Neural cell (in vitro differentiated cells): Measurements from ENCODE around the gene DYNC1LI2. TPM values are rescaled to one million over a fixed set of nuclear protein-coding genes. Genes with fewer than 3 reads are reported as not detected.

Experiments
- H2AFZ ChIP-seq: fragments of 200-600, 300-800 bp; sonication (generic), shearing (Covaris generic); 2 replicates; pipeline ENCODE4 v1.6.0; 2014; ENCODE audit warnings: low read depth, mild to moderate bottlenecking, antibody characterized with exemption, low read length, moderate library complexity
- H3F3A ChIP-seq: fragments of 200-600 bp; shearing (Covaris generic); 2 replicates; pipeline ENCODE4 v1.6.1; 2016; ENCODE audit warnings: mild to moderate bottlenecking, moderate library complexity, mixed read lengths, antibody characterized with exemption, low read length; ENCODE audit not compliant: insufficient read depth, poor library complexity, severe bottlenecking
- H3K27ac ChIP-seq: fragments of 200-600, 300-800 bp; sonication (generic), shearing (Covaris generic); 2 replicates; pipeline ENCODE4 v1.5.1; 2014; ENCODE audit warnings: mild to moderate bottlenecking, low read length, moderate library complexity
- H3K27me3 ChIP-seq: fragments of 300-800, 200-600 bp; sonication (generic), shearing (Covaris generic); 2 replicates; pipeline ENCODE4 v1.6.0; 2014; ENCODE audit warnings: mild to moderate bottlenecking, low read depth, low read length, moderate library complexity; ENCODE audit not compliant: insufficient read depth
- H3K36me3 ChIP-seq: fragments of 300-800, 200-600 bp; sonication (generic), shearing (Covaris generic); 2 replicates; pipeline ENCODE4 v1.5.1; 2014; ENCODE audit warnings: mild to moderate bottlenecking, antibody characterized with exemption, low read length, moderate library complexity; ENCODE audit not compliant: insufficient read depth
- H3K4me2 ChIP-seq: fragments of 300-800, 200-600 bp; sonication (generic), shearing (Covaris generic); 2 replicates; pipeline ENCODE4 v1.6.0; 2014; ENCODE audit warnings: mild to moderate bottlenecking, low read length
- H3K4me3 ChIP-seq: fragments of 300-800, 200-600 bp; sonication (generic), shearing (Covaris generic); 2 replicates; pipeline ENCODE4 v1.5.1; 2014; ENCODE audit warnings: mild to moderate bottlenecking, low read length, moderate library complexity
- H3K79me2 ChIP-seq: fragments of 200-600 bp; shearing (Covaris generic); replicated peaks from 2 replicates; pipeline ENCODE4 v1.6.0; 2014; ENCODE audit warnings: mild to moderate bottlenecking, low read length, moderate library complexity; ENCODE audit not compliant: insufficient read depth
- H3K9ac ChIP-seq: fragments of 300-800, 200-600 bp; sonication (generic), shearing (Covaris generic); 2 replicates; pipeline ENCODE4 v1.6.1; 2016; ENCODE audit warnings: mild to moderate bottlenecking, low read length, mixed read lengths
- H3K9me2 ChIP-seq: fragments of 200-600 bp; shearing (Covaris generic); 2 replicates; pipeline ENCODE4 v1.6.1; 2016; ENCODE audit warnings: mild to moderate bottlenecking, low read length, mixed read lengths; ENCODE audit not compliant: insufficient read depth
- H3K9me3 ChIP-seq: fragments of 200-600, 300-800 bp; sonication (generic), shearing (Covaris generic); 2 replicates; pipeline ENCODE4 v1.6.1; 2016; ENCODE audit warnings: mild to moderate bottlenecking, mixed run types, low read length, moderate library complexity, mixed read lengths
- H4K20me1 ChIP-seq: fragments of 200-600 bp; shearing (Covaris generic); 2 replicates; pipeline ENCODE4 v1.6.1; 2016; ENCODE audit warnings: mild to moderate bottlenecking, mixed run types; ENCODE audit not compliant: insufficient read depth
- EP300 ChIP-seq: fragments of 450-650 bp; conservative IDR thresholded peaks from 2 replicates; pipeline ENCODE4 v1.6.1; 2014; ENCODE audit warnings: antibody characterized with exemption, mild to moderate bottlenecking, moderate library complexity; ENCODE audit not compliant: poor library complexity, severe bottlenecking
- EZH2 ChIP-seq: fragments of 200-600, 300-800 bp; shearing (Covaris generic), sonication (generic); IDR thresholded peaks from 2 replicates; pipeline ENCODE4 v1.6.1; 2014; ENCODE audit warnings: antibody characterized with exemption, low read length, borderline replicate concordance, mild to moderate bottlenecking; ENCODE audit not compliant: insufficient read depth, poor library complexity, severe bottlenecking
- MXI1 ChIP-seq: fragments of 450-650 bp; conservative IDR thresholded peaks from 2 replicates; pipeline ENCODE4 v1.6.1; 2014; ENCODE audit warnings: antibody characterized with exemption, mild to moderate bottlenecking; ENCODE audit not compliant: poor library complexity, severe bottlenecking
- POLR2AphosphoS5 ChIP-seq: IDR thresholded peaks from 2 replicates; pipeline ENCODE4 v1.6.1; 2012
- RAD21 ChIP-seq: fragments of 450-650 bp; conservative IDR thresholded peaks from 2 replicates; pipeline ENCODE4 v1.6.1; 2014; ENCODE audit warnings: antibody characterized with exemption, mild to moderate bottlenecking, moderate library complexity
- SMC3 ChIP-seq: fragments of 450-650 bp; conservative IDR thresholded peaks from 2 replicates; pipeline ENCODE4 v1.6.1; 2014; ENCODE audit warnings: antibody characterized with exemption, mild to moderate bottlenecking, moderate library complexity; ENCODE audit not compliant: poor library complexity
- TAF1 ChIP-seq: IDR thresholded peaks from 2 replicates; pipeline ENCODE4 v1.6.1; 2012; ENCODE audit warnings: low read depth
- polyA plus RNA-seq: library from polyadenylated mRNA; depleted of rRNA; stranded (reverse); fragments of >200 nt; gene quantifications from 2 replicates; pipeline ENCODE4 v1.2.3, GENCODE V29; 2014
- TF ChIP-seq, protein P1 (sequence below): IDR thresholded peaks from 2 replicates; pipeline ENCODE4 v1.6.1; 2012; ENCODE audit warnings: borderline replicate concordance
- TF ChIP-seq, protein P2 (sequence below): fragments of 450-650 bp; IDR thresholded peaks from 2 replicates; pipeline ENCODE4 v1.5.1; 2014; ENCODE audit warnings: antibody characterized with exemption, mild to moderate bottlenecking, moderate library complexity; ENCODE audit not compliant: poor library complexity, severe bottlenecking

DYNC1LI2 gene
- polyA plus RNA-seq, 1 donor from 2014 or later: 249 TPM

DNA sequence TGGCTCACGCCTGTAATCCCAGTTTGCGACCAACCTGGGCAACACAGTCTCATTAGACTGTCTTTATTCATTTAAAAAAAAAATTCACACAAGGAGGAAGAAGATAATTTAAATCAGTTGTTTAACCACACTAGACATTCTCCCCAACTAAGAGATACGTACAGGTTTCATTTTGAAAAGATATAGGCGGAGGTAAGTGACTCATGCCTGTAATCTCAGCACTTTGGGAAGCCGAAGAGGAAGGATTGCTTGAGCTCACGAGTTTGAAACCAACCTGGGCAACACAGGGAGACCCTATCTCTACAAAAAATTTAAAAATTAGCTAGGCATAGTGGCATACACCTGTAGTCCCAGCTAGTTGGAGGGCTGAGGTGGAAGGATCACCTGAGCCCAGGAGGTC is 60.2 kb downstream of the DYNC1LI2 start:
- H3K9me3 ChIP-seq: no peaks in the 10 kb centered on the region
- H3K9me2 ChIP-seq: no peaks in the 10 kb centered on the region
- H3K27ac ChIP-seq: no peak overlapping the region
- H3K4me2 ChIP-seq: no peak overlapping the region
- H3K9ac ChIP-seq: no peak overlapping the region
- H3K4me3 ChIP-seq: no peak overlapping the region
- TF ChIP-seq MXI1: no peak
- no peak for TF ChIP-seq POLR2AphosphoS5
- TF ChIP-seq SMC3: no peak
- TF ChIP-seq, protein P1, sequence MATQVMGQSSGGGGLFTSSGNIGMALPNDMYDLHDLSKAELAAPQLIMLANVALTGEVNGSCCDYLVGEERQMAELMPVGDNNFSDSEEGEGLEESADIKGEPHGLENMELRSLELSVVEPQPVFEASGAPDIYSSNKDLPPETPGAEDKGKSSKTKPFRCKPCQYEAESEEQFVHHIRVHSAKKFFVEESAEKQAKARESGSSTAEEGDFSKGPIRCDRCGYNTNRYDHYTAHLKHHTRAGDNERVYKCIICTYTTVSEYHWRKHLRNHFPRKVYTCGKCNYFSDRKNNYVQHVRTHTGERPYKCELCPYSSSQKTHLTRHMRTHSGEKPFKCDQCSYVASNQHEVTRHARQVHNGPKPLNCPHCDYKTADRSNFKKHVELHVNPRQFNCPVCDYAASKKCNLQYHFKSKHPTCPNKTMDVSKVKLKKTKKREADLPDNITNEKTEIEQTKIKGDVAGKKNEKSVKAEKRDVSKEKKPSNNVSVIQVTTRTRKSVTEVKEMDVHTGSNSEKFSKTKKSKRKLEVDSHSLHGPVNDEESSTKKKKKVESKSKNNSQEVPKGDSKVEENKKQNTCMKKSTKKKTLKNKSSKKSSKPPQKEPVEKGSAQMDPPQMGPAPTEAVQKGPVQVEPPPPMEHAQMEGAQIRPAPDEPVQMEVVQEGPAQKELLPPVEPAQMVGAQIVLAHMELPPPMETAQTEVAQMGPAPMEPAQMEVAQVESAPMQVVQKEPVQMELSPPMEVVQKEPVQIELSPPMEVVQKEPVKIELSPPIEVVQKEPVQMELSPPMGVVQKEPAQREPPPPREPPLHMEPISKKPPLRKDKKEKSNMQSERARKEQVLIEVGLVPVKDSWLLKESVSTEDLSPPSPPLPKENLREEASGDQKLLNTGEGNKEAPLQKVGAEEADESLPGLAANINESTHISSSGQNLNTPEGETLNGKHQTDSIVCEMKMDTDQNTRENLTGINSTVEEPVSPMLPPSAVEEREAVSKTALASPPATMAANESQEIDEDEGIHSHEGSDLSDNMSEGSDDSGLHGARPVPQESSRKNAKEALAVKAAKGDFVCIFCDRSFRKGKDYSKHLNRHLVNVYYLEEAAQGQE: no peak
- H4K20me1 ChIP-seq: no peaks in the 10 kb centered on the region
- H3K27me3 ChIP-seq: no peaks in the 10 kb centered on the region
- H2AFZ ChIP-seq: no peak overlapping the region
- H3K79me2 ChIP-seq: peaks cover 13% of the 10 kb centered on the region
- H3K36me3 ChIP-seq: no peaks in the 10 kb centered on the region
- H3F3A ChIP-seq: no peaks in the 10 kb centered on the region

DNA sequence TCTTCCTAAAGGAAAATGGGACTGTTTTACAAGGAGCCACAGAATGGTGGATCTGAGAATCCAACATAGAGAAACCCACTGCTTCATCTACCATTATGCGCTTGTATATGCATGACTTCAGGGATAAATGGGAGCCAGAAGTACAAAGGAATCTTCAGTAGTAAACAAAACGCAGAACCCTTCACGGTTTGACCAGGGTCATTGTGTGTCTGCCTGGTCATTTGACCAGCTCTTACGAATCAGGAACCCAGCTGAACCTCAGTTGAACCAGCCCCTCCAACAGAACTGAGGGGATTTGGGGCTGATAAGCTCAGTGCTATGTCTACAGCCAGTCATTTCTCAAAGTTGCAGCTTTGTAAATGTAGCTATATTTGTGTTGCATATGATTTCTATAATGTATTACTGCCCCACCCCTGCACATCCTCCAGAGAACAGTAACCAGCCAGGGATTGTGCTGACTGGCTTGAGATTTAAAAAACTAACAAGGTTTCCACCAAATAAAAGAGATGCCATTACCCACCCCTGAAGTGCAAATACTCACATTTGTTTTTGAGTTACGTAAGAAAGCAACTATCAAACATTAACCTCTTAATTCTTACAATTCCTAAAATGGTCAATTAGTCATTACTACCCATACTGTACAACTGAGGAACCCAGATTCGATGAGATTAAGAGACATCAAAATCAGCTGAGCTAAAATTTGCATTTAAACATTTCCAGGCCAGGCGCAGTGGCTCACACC is 61.1 kb downstream of the DYNC1LI2 start:
- H3K9ac ChIP-seq: no peak overlapping the region

More for the DNA sequence above, 61.1 kb downstream of the DYNC1LI2 start:
- no peaks in the 10 kb centered on the region for H3K36me3 ChIP-seq
- no peak overlapping the region for H3K27ac ChIP-seq
- no peaks in the 10 kb centered on the region for H3K9me2 ChIP-seq
- no peaks in the 10 kb centered on the region for H3F3A ChIP-seq
- no peak overlapping the region for H3K4me3 ChIP-seq
- no peaks in the 10 kb centered on the region for H3K27me3 ChIP-seq
- TF ChIP-seq EZH2 (no peak), TAF1 (no peak), EP300 (no peak), RAD21 (no peak), SMC3 (no peak)
- TF ChIP-seq, protein P1: no peak
- TF ChIP-seq, protein P2, sequence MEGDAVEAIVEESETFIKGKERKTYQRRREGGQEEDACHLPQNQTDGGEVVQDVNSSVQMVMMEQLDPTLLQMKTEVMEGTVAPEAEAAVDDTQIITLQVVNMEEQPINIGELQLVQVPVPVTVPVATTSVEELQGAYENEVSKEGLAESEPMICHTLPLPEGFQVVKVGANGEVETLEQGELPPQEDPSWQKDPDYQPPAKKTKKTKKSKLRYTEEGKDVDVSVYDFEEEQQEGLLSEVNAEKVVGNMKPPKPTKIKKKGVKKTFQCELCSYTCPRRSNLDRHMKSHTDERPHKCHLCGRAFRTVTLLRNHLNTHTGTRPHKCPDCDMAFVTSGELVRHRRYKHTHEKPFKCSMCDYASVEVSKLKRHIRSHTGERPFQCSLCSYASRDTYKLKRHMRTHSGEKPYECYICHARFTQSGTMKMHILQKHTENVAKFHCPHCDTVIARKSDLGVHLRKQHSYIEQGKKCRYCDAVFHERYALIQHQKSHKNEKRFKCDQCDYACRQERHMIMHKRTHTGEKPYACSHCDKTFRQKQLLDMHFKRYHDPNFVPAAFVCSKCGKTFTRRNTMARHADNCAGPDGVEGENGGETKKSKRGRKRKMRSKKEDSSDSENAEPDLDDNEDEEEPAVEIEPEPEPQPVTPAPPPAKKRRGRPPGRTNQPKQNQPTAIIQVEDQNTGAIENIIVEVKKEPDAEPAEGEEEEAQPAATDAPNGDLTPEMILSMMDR: no peak
- H4K20me1 ChIP-seq: no peaks in the 10 kb centered on the region
- no peak overlapping the region for H2AFZ ChIP-seq
- H3K9me3 ChIP-seq: no peaks in the 10 kb centered on the region
- H3K79me2 ChIP-seq: peaks cover 7% of the 10 kb centered on the region
- no peak overlapping the region for H3K4me2 ChIP-seq
